Activated naive CD8-positive, alpha-beta T cell treated with anti-CD3 and anti-CD28 coated beads, Interleukin-2, amount 10 ng/mL, durations not matched to agents 7 days and 5 days (primary cell): ENCODE results near the gene CSMD2. TPM values are rescaled to one million over a fixed set of nuclear protein-coding genes. Genes with fewer than 3 reads are reported as not detected.
"Not testable (repeated sequence)": the region's sequence is repeated elsewhere in the genome, so short reads cannot be mapped to it uniquely, and the experiment has no call there.

ENCODE experiments used
- ATAC-seq: fragments of 150-1000 bp; cut with Tn5 transposase; one replicate; pipeline ENCODE4 v1.10.0; 2021; ENCODE audit warnings: low read depth, moderate library complexity
- POLR2A ChIA-PET: fragments of 350-600 bp; sonication (Branson Sonifier 250); formaldehyde crosslinking; loops from one replicate; lab custom pipeline; 2021; ENCODE audit warnings: antibody characterized with exemption; lab: Charles Lee
- DNase-seq: peaks from one replicate; pipeline ENCODE4 v3.0.0; 2021
- H3K27ac Mint-ChIP-seq: one replicate; pipeline ENCODE4 v1.8.0; 2022; ENCODE audit warnings: mild to moderate bottlenecking, mixed read lengths
- H3K27me3 Mint-ChIP-seq: one replicate; pipeline ENCODE4 v1.8.0; 2022; ENCODE audit warnings: mild to moderate bottlenecking, moderate library complexity, mixed read lengths
- H3K36me3 Mint-ChIP-seq: one replicate; pipeline ENCODE4 v1.8.0; 2021; ENCODE audit warnings: mild to moderate bottlenecking, mixed read lengths
- H3K4me1 Mint-ChIP-seq: one replicate; pipeline ENCODE4 v1.8.0; 2021; ENCODE audit warnings: mixed read lengths
- H3K4me3 Mint-ChIP-seq: one replicate; pipeline ENCODE4 v1.8.0; 2022; ENCODE audit warnings: mild to moderate bottlenecking, moderate library complexity, mixed read lengths
- H3K9me3 Mint-ChIP-seq: one replicate; pipeline ENCODE4 v1.8.0; 2021; ENCODE audit warnings: mixed read lengths
- total RNA-seq, 2 experiments: library from RNA; stranded (reverse); gene quantifications; one replicate each; pipeline ENCODE4 v1.2.3, GENCODE V29; 2021

Gene CSMD2
- total RNA-seq, 2 experiments from 2014 or later, result not detected

GRCh38 chr1:34049994-34050393 lies 115.0 kb downstream of the CSMD2 start:
- no peaks in the 10 kb centered on the region for H3K4me1 Mint-ChIP-seq
- POLR2A ChIA-PET, result no interaction called here

GRCh38 chr1:34049477-34049876 lies 115.6 kb downstream of the CSMD2 start:
- Mint-ChIP-seq H3K4me1 (no peaks in the 10 kb centered on the region), H3K9me3 (no peaks in the 10 kb centered on the region), H3K27ac (no peak overlapping the region), H3K4me3 (no peak overlapping the region), H3K27me3 (no peaks in the 10 kb centered on the region), H3K36me3 (no peaks in the 10 kb centered on the region)
- ATAC-seq (no peak), DNase-seq (no peak)
- POLR2A ChIA-PET, result no interaction called here

More at GRCh38 chr1:34049994-34050393, 115.0 kb downstream of the CSMD2 start:
- ATAC-seq, result no peak
- H3K27me3 Mint-ChIP-seq, result no peaks in the 10 kb centered on the region
- no peak for DNase-seq
- no peaks in the 10 kb centered on the region for H3K36me3 Mint-ChIP-seq
- no peaks in the 10 kb centered on the region for H3K9me3 Mint-ChIP-seq
- no peak overlapping the region for H3K4me3 Mint-ChIP-seq
- no peak overlapping the region for H3K27ac Mint-ChIP-seq

- ATAC-seq, result no peak
- no peak overlapping the region for H3K4me3 Mint-ChIP-seq
- POLR2A ChIA-PET, result no interaction called here
- no peak for DNase-seq
- no peaks in the 10 kb centered on the region for H3K4me1 Mint-ChIP-seq
- H3K27ac Mint-ChIP-seq, result no peak overlapping the region
- no peaks in the 10 kb centered on the region for H3K9me3 Mint-ChIP-seq
- peaks cover 4% of the 10 kb centered on the region for H3K27me3 Mint-ChIP-seq
- no peaks in the 10 kb centered on the region for H3K36me3 Mint-ChIP-seq
Measured at GRCh38 chr1:34037856-34038255, 127.2 kb downstream of the CSMD2 start.

- no peak for ATAC-seq
- POLR2A ChIA-PET, result no interaction called here
- Mint-ChIP-seq H3K4me3 (no peak overlapping the region), H3K36me3 (no peaks in the 10 kb centered on the region), H3K27me3 (peaks cover 6% of the 10 kb centered on the region), H3K9me3 (no peaks in the 10 kb centered on the region), H3K27ac (no peak overlapping the region), H3K4me1 (no peaks in the 10 kb centered on the region)
- no peak for DNase-seq
Measured at GRCh38 chr1:34037109-34037508, 127.9 kb downstream of the CSMD2 start.

- no peaks in the 10 kb centered on the region for H3K4me1 Mint-ChIP-seq
Measured at GRCh38 chr1:34034036-34034435, 131.0 kb downstream of the CSMD2 start.

GRCh38 chr1:34029954-34030353 lies 135.1 kb downstream of the CSMD2 start:
- ATAC-seq (no peak), DNase-seq (no peak)
- Mint-ChIP-seq H3K9me3 (no peaks in the 10 kb centered on the region), H3K27me3 (peaks cover 23% of the 10 kb centered on the region), H3K27ac (no peak overlapping the region), H3K36me3 (no peaks in the 10 kb centered on the region), H3K4me1 (no peaks in the 10 kb centered on the region), H3K4me3 (no peak overlapping the region)
- POLR2A ChIA-PET, result no interaction called here

More at GRCh38 chr1:34034036-34034435, 131.0 kb downstream of the CSMD2 start:
- Mint-ChIP-seq H3K4me3 (no peak overlapping the region), H3K9me3 (no peaks in the 10 kb centered on the region), H3K27ac (no peak overlapping the region), H3K36me3 (no peaks in the 10 kb centered on the region), H3K27me3 (peaks cover 8% of the 10 kb centered on the region)
- ATAC-seq (no peak), DNase-seq (no peak)
- POLR2A ChIA-PET, result no interaction called here

GRCh38 chr1:34029515-34029914 lies 135.5 kb downstream of the CSMD2 start:
- H3K36me3 Mint-ChIP-seq, result no peaks in the 10 kb centered on the region
- ATAC-seq, result no peak
- no peaks in the 10 kb centered on the region for H3K4me1 Mint-ChIP-seq
- H3K27me3 Mint-ChIP-seq, result peaks cover 24% of the 10 kb centered on the region
- POLR2A ChIA-PET, result no interaction called here
- H3K27ac Mint-ChIP-seq, result no peak overlapping the region
- no peaks in the 10 kb centered on the region for H3K9me3 Mint-ChIP-seq
- no peak for DNase-seq
- no peak overlapping the region for H3K4me3 Mint-ChIP-seq

GRCh38 chr1:34028381-34029055 lies 136.5 kb downstream of the CSMD2 start:
- H3K4me3 Mint-ChIP-seq, result no peak overlapping the region
- H3K4me1 Mint-ChIP-seq, result no peaks in the 10 kb centered on the region
- no peaks in the 10 kb centered on the region for H3K9me3 Mint-ChIP-seq
- H3K36me3 Mint-ChIP-seq, result no peaks in the 10 kb centered on the region
- ATAC-seq (no peak), DNase-seq (no peak)
- no peak overlapping the region for H3K27ac Mint-ChIP-seq
- peaks cover 21% of the 10 kb centered on the region for H3K27me3 Mint-ChIP-seq
- POLR2A ChIA-PET, result no interaction called here

GRCh38 chr1:34025675-34026074 lies 139.4 kb downstream of the CSMD2 start:
- Mint-ChIP-seq H3K4me1 (no peaks in the 10 kb centered on the region), H3K27ac (no peak overlapping the region), H3K27me3 (peaks cover 21% of the 10 kb centered on the region), H3K4me3 (no peak overlapping the region), H3K36me3 (no peaks in the 10 kb centered on the region), H3K9me3 (no peaks in the 10 kb centered on the region)
- ATAC-seq (no peak), DNase-seq (no peak)
- POLR2A ChIA-PET, result no interaction called here

GRCh38 chr1:34024485-34024884 lies 140.5 kb downstream of the CSMD2 start:
- Mint-ChIP-seq H3K36me3 (no peaks in the 10 kb centered on the region), H3K27me3 (peaks cover 21% of the 10 kb centered on the region), H3K4me3 (no peak overlapping the region), H3K27ac (no peak overlapping the region), H3K9me3 (no peaks in the 10 kb centered on the region), H3K4me1 (no peaks in the 10 kb centered on the region)
- POLR2A ChIA-PET, result no interaction called here
- DNase-seq (no peak), ATAC-seq (no peak)

- POLR2A ChIA-PET, result no interaction called here
Measured at GRCh38 chr1:34019741-34020552, 145.1 kb downstream of the CSMD2 start.

GRCh38 chr1:34018285-34018684 lies 146.7 kb downstream of the CSMD2 start:
- H3K9me3 Mint-ChIP-seq, result no peaks in the 10 kb centered on the region
- POLR2A ChIA-PET, result no interaction called here
- no peaks in the 10 kb centered on the region for H3K4me1 Mint-ChIP-seq
- no peak overlapping the region for H3K27ac Mint-ChIP-seq
- H3K4me3 Mint-ChIP-seq, result no peak overlapping the region
- peaks cover 9% of the 10 kb centered on the region for H3K27me3 Mint-ChIP-seq
- H3K36me3 Mint-ChIP-seq, result no peaks in the 10 kb centered on the region
- ATAC-seq (no peak), DNase-seq (no peak)

More at GRCh38 chr1:34019741-34020552, 145.1 kb downstream of the CSMD2 start:
- H3K4me3 Mint-ChIP-seq, result no peak overlapping the region
- H3K36me3 Mint-ChIP-seq, result no peaks in the 10 kb centered on the region
- peaks cover 7% of the 10 kb centered on the region for H3K27me3 Mint-ChIP-seq
- ATAC-seq (no peak), DNase-seq (no peak)
- H3K4me1 Mint-ChIP-seq, result no peaks in the 10 kb centered on the region
- H3K27ac Mint-ChIP-seq, result no peak overlapping the region
- H3K9me3 Mint-ChIP-seq, result no peaks in the 10 kb centered on the region

- POLR2A ChIA-PET, H3K27me3 Mint-ChIP-seq, H3K36me3 Mint-ChIP-seq, ATAC-seq, DNase-seq, H3K4me3 Mint-ChIP-seq, H3K27ac Mint-ChIP-seq, H3K4me1 Mint-ChIP-seq, H3K9me3 Mint-ChIP-seq: not testable (repeated sequence)
Measured at GRCh38 chr1:34016281-34016680, 148.7 kb downstream of the CSMD2 start.
